ENCODE measurements around the gene TAB2.

- no peak for TF ChIP-seq YY1 (IDR thresholded peaks at IDR 0.05; ENCODE audit: insufficient read depth, insufficient read length)
- no peak for TF ChIP-seq ZNF274 (IDR thresholded peaks at IDR 0.05; ENCODE audit: low read depth, low read length)
These were observed 14.0 kb upstream of the TAB2 start for GRCh38 chr6:149303468-149303867.
